ENCODE measurements around the gene KCNE4. TPM values are rescaled to one million over a fixed set of nuclear protein-coding genes. Genes with fewer than 3 reads are reported as not detected.

Gene KCNE4
- total and polyA plus RNA-seq, 12 donors = 0.97 to 5.7 (median 2.6) TPM

- TF ChIP-seq POLR2A (IDR thresholded peaks at IDR 0.05) (no peak), CTCF (IDR thresholded peaks at IDR 0.05) (no peak)
- Histone ChIP-seq H3K9me3 (replicated peaks in 1 of 3) (no peaks in the 10 kb centered on the region), H3K36me3 (replicated peaks in 1 of 2) (no peaks in the 10 kb centered on the region), H3K27me3 (no peaks in the 10 kb centered on the region), H3K4me1 (replicated peaks in 1 of 2) (peaks cover 0 to 8% of the 10 kb centered on the region in 2 donors), H3K4me3 (peak overlapping the region in 1 of 4 donors; percentile 52), H3K27ac (peak overlapping the region in 4 of 5 donors; percentile 8 to 87 (median 55))
- DNase-seq = peak in 1 of 7 donors; percentile 9
- WGBS, 4 donors = 64 to 73% (median 71%) methylated on average over 11 to 14 of the region's 14 CpGs
- intact Hi-C loops (cut with DNase I) = no loop called here
Measured at GRCh38 chr2:223053484-223054192, 1.6 kb downstream of the KCNE4 start.

DNA sequence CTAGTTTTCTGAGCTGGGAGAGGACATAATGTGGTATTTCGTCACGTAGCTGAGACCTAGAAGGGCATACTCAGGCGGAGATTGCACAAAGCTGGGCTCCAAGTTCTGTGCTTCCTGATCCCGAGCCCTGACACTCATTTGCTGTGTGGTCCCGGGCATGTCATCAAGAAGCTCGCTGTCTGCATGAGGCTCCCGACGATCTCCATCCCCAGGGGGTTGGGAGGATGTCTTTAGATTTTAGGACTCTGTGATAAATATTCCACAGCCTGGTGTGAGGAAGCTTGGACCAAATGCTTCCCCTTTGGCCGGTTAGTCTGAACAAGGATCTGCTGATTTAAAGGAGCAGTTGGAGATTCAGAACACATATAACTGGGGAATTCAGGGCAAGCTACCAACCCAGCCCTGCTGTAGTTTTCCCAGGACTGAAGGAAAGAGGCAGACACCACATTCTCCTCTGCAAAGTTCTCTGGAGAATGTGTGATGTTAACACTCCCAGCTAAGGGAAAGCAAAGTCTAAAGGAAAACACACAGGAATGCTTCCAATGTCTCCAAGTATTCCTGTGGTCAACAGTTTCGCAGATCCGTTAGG, 2.3 kb downstream of the KCNE4 start:
- H3K9me3 ChIP-seq (replicated peaks in 1 of 3) = no peaks in the 10 kb centered on the region
- TF ChIP-seq POLR2A (IDR thresholded peaks at IDR 0.05) = no peak
- TF ChIP-seq CTCF (IDR thresholded peaks at IDR 0.05) = no peak
- H3K36me3 ChIP-seq (replicated peaks in 1 of 2) = no peaks in the 10 kb centered on the region
- no peaks in the 10 kb centered on the region for H3K27me3 ChIP-seq
- DNase-seq = peak in 6 of 7 donors; percentile 40 to 78 (median 50)
- H3K27ac ChIP-seq = peak overlapping the region in 4 of 5 donors; percentile 8 to 87 (median 55)
- WGBS, 4 donors = 48 to 67% (median 58%) methylated on average over 11 of the region's 11 CpGs
- peaks cover 0 to 8% of the 10 kb centered on the region in 2 donors for H3K4me1 ChIP-seq (replicated peaks in 1 of 2)
- intact Hi-C loops (cut with DNase I) = no loop called here
- H3K4me3 ChIP-seq = peak overlapping the region in 1 of 4 donors; percentile 52

DNA sequence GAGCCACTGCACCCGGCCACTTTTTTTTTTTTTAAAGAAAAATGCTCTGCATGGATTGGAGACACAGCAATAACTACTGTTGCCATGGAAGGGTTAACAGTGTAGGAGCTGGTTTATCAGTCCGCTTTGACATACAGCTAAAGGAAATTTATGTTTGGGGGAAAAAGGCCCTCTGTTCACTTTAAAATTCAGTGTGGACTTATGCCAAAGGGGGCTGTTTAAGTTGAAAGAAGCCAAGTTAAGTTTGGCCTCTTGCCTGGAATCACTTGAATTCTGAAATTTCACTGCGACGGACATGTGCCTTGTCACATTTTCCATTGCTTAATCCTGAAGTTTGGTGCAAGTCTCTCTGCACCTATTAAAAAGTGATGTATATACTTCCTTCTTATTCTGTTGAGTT, 3.1 kb downstream of the KCNE4 start:
- H3K27ac ChIP-seq = peak overlapping the region in 3 of 5 donors; percentile 11 to 77 (median 33)
- H3K4me3 ChIP-seq = no peak overlapping the region
- peak in 1 of 7 donors; percentile 17 for DNase-seq
- no peaks in the 10 kb centered on the region for H3K9me3 ChIP-seq (replicated peaks in 1 of 3)
- intact Hi-C loops (cut with DNase I) = no loop called here
- TF ChIP-seq POLR2A (IDR thresholded peaks at IDR 0.05) = no peak
- no peak for TF ChIP-seq CTCF (IDR thresholded peaks at IDR 0.05)
- WGBS, 4 donors = 37 to 39% (median 37%) methylated on average over 4 of the region's 4 CpGs
- H3K4me1 ChIP-seq (replicated peaks in 1 of 2) = peaks cover 0 to 8% of the 10 kb centered on the region in 2 donors
- no peaks in the 10 kb centered on the region for H3K36me3 ChIP-seq (replicated peaks in 1 of 2)
- H3K27me3 ChIP-seq = no peaks in the 10 kb centered on the region

- DNase-seq = peak in 3 of 7 donors; percentile 14 to 67 (median 24)
- 53 to 63% (median 58%) methylated on average over 5 of the region's 5 CpGs for WGBS, 4 donors
- H3K4me3 ChIP-seq = no peak overlapping the region
- H3K36me3 ChIP-seq (replicated peaks in 1 of 2) = no peaks in the 10 kb centered on the region
- H3K27me3 ChIP-seq = no peaks in the 10 kb centered on the region
- intact Hi-C loops (cut with DNase I) = no loop called here
- peaks cover 0 to 8% of the 10 kb centered on the region in 2 donors for H3K4me1 ChIP-seq (replicated peaks in 1 of 2)
- H3K9me3 ChIP-seq (replicated peaks in 1 of 3) = no peaks in the 10 kb centered on the region
- TF ChIP-seq POLR2A (IDR thresholded peaks at IDR 0.05) (no peak), CTCF (IDR thresholded peaks at IDR 0.05) (no peak)
- peak overlapping the region in 3 of 5 donors; percentile 20 to 77 (median 73) for H3K27ac ChIP-seq
Measured at GRCh38 chr2:223055836-223056235, 3.8 kb downstream of the KCNE4 start.
